Ovary (tissue), 9 donors: ENCODE data around the gene POC1B. TPM values are rescaled to one million over a fixed set of nuclear protein-coding genes. Genes with fewer than 3 reads are reported as not detected.

Experiments used
- DNase-seq, 5 donors: peaks; one replicate each; pipeline ENCODE4 v3.0.0-alpha.2; 2019 to 2020
- H3K27ac ChIP-seq, 2 donors: fragments of 200-600 bp; one replicate each; pipeline versions ENCODE4 v1.5.1 to v1.8.0; 2019 to 2022
- H3K27me3 ChIP-seq: fragments of 200-600 bp; one replicate; pipeline ENCODE4 v1.8.0; 2022
- H3K36me3 ChIP-seq: fragments of 200-600 bp; sonication (generic); one replicate; pipeline ENCODE4 v1.5.1; 2019
- H3K4me1 ChIP-seq: one replicate; pipeline ENCODE4 v1.8.1; 2013; ENCODE audit warnings: mild to moderate bottlenecking, moderate library complexity; ENCODE audit not compliant: insufficient read depth
- H3K4me3 ChIP-seq: fragments of 200-600 bp; sonication (generic); one replicate; pipeline ENCODE4 v1.5.1; 2017
- H3K9me3 ChIP-seq, 2 donors: fragments of 200-600 bp in 1 of 2; sonication (generic) in 1 of 2; one replicate each; pipeline versions ENCODE4 v1.5.1 to v1.8.1; 2013 to 2019; ENCODE audit warnings: mild to moderate bottlenecking in 1 of 2, moderate library complexity in 1 of 2
- EP300 ChIP-seq: sonication (generic); formaldehyde crosslinking; IDR thresholded peaks from one replicate; pipeline ENCODE4 v1.6.1; 2017; ENCODE audit warnings: antibody characterized with exemption
- POLR2A ChIP-seq: fragments of 450-650 bp; IDR thresholded peaks from one replicate; pipeline ENCODE4 v1.6.1; 2017; ENCODE audit warnings: antibody characterized with exemption, mild to moderate bottlenecking, moderate library complexity
- WGBS, 3 donors: extraction: QIAGEN DNeasy Blood & Tissue Kit in 1 of 3; methylation state at CpG; one replicate each; pipeline versions ENCODE4 v1.1.5 to v1.1.7; 2013 to 2017; 5-methylcytosine and 5-hydroxymethylcytosine counted together
- intact Hi-C, 4 donors: fragments of 100-400 bp; cut with DNase I; formaldehyde crosslinking; loops; one replicate each; pipeline versions ENCODE4 v1.11.0 to v1.15.1; 2022 to 2023
- polyA plus RNA-seq, 2 donors: library from polyadenylated mRNA; stranded (reverse); fragments of 200-250 nt in 1 of 2; fragments of 350-450 nt in 1 of 2; fragmentation: Illumina TruSeq in 1 of 2; extraction: RNeasy Lipid Tissue Mini Kit (QIAGEN cat#74804) in 1 of 2; gene quantifications; one replicate each; pipeline ENCODE4 v1.2.3, GENCODE V29; 2013 to 2014
- total RNA-seq, 7 donors: library from RNA; depleted of rRNA in 2 of 7; stranded (reverse); fragments of >200 nt in 2 of 7; fragmentation: NEBNext Ultra II Directional in 3 of 7; extraction: Animal tissue kit (Norgen Biotek cat#: 25700) in 3 of 7; gene quantifications; one replicate each; pipeline versions ENCODE4 v1.1.0 to v1.2.4, GENCODE V29; 2016 to 2023
- TF ChIP-seq, protein P1 (sequence below), 3 donors: fragments of 450-650 bp in 2 of 3; fragments of 200-600 bp in 1 of 3; IDR thresholded peaks; one replicate each; pipeline versions ENCODE4 v1.5.1 to v1.8.0; 2016 to 2022; ENCODE audit warnings: antibody characterized with exemption in 3 of 3, mild to moderate bottlenecking in 1 of 3
- donor health status: DM: no; HTN: no; CAD: no; lungs with moderate emphysema.
- donor health status: DM: no; HTN: no; CAD: no.
- donor health status: Bipolar disorder and iron deficiency.
- donor health status: DM: yes; HTN: yes; CAD: no.
- donor health status: DM: no; HTN: no; CAD: no.
- donor health status: DM: yes; HTN: yes; CAD: no.

Gene POC1B
- total and polyA plus RNA-seq, 9 donors = 8.5 to 29.2 (median 13.8) TPM

- Histone ChIP-seq H3K36me3 (no peaks in the 10 kb centered on the region), H3K27me3 (no peaks in the 10 kb centered on the region), H3K9me3 (no peaks in the 10 kb centered on the region), H3K27ac (no peak overlapping the region), H3K4me1 (peaks cover 3% of the 10 kb centered on the region), H3K4me3 (no peak overlapping the region)
- DNase-seq = no peak
- intact Hi-C loops = loop anchor here in 1 of 4 donors (5.0 kb wide), 1 partner anchor 560 kb away; no protein-coding TSS in a partner anchor
- 78 to 80% (median 79%) methylated on average over 4 of the region's 4 CpGs for WGBS, 3 donors
- TF ChIP-seq, protein P1, sequence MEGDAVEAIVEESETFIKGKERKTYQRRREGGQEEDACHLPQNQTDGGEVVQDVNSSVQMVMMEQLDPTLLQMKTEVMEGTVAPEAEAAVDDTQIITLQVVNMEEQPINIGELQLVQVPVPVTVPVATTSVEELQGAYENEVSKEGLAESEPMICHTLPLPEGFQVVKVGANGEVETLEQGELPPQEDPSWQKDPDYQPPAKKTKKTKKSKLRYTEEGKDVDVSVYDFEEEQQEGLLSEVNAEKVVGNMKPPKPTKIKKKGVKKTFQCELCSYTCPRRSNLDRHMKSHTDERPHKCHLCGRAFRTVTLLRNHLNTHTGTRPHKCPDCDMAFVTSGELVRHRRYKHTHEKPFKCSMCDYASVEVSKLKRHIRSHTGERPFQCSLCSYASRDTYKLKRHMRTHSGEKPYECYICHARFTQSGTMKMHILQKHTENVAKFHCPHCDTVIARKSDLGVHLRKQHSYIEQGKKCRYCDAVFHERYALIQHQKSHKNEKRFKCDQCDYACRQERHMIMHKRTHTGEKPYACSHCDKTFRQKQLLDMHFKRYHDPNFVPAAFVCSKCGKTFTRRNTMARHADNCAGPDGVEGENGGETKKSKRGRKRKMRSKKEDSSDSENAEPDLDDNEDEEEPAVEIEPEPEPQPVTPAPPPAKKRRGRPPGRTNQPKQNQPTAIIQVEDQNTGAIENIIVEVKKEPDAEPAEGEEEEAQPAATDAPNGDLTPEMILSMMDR (IDR thresholded peaks at IDR 0.05) = no peak
- TF ChIP-seq POLR2A (no peak), EP300 (no peak)
Measured at GRCh38 chr12:89547101-89547500, 21.3 kb upstream of the POC1B start.

GRCh38 chr12:89546151-89546550 is 20.3 kb upstream of the POC1B start:
- DNase-seq = no peak
- Histone ChIP-seq H3K36me3 (no peaks in the 10 kb centered on the region), H3K9me3 (no peaks in the 10 kb centered on the region), H3K4me1 (peaks cover 3% of the 10 kb centered on the region), H3K4me3 (no peak overlapping the region), H3K27me3 (no peaks in the 10 kb centered on the region), H3K27ac (no peak overlapping the region)
- TF ChIP-seq, protein P1 (IDR thresholded peaks at IDR 0.05) = no peak
- TF ChIP-seq POLR2A (no peak), EP300 (no peak)
- 82 to 89% (median 88%) methylated on average over 4 of the region's 4 CpGs for WGBS, 3 donors
- intact Hi-C loops = loop anchor here in 1 of 4 donors (5.0 kb wide), 1 partner anchor 561 kb away; no protein-coding TSS in a partner anchor

DNA sequence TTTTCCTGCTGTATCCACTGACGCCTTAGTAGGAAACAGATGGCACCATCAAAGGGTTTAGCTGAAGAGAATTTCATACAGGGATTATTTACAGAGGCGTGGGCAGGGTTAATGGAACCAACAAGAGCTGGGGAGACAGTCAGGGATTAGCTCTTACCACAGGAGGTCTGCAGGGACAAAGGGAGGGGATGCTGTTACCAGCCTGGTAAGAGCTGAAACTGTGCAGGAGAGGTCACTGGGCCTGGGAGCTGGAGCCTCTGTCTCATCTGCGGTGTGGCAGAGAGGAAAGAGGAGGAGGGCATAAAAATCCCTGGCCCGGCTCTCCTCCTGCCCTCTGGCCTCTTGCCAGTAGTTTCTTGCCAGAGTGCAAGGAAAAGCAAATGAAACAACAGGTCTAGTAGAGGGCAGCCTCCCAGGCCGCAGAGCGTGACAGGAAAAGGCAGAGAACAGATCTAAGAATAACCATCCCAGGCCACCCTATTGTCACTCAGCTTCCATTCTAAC is 18.9 kb upstream of the POC1B start:
- no peak overlapping the region for H3K27ac ChIP-seq
- TF ChIP-seq, protein P1 (IDR thresholded peaks at IDR 0.05) = no peak
- TF ChIP-seq POLR2A = no peak
- TF ChIP-seq EP300 = no peak
- H3K27me3 ChIP-seq = no peaks in the 10 kb centered on the region
- H3K4me1 ChIP-seq = peaks cover 3% of the 10 kb centered on the region
- no peaks in the 10 kb centered on the region for H3K9me3 ChIP-seq
- DNase-seq = peak in 3 of 5 donors; percentile 13 to 40 (median 31)
- 43 to 47% (median 45%) methylated on average over 6 of the region's 6 CpGs for WGBS, 3 donors
- intact Hi-C loops = loop anchor here in 1 of 4 donors (5.0 kb wide), 1 partner anchor 563 kb away; no protein-coding TSS in a partner anchor
- no peaks in the 10 kb centered on the region for H3K36me3 ChIP-seq
- H3K4me3 ChIP-seq = no peak overlapping the region

DNA sequence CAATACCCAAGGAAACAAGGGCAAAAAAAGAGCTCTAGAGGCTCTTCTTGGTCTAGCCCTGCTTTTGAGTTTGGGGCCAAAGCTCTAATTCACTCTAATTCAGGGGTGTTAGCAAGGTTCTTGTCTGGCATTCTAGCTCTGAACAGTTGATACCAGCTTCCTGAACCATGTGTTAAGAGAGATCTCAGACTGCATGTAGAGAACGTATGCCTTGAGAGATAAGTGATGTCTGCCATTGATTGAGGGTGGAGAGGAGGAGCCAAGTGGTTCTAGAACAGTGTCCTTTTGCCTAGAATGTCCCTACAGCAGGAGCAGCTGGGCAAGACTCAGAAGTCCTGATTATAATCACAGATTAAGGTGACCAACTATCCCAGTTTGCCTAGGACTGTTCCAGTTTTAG is 18.2 kb upstream of the POC1B start:
- H3K4me3 ChIP-seq = no peak overlapping the region
- DNase-seq = no peak
- intact Hi-C loops = no loop called here
- no peaks in the 10 kb centered on the region for H3K9me3 ChIP-seq
- H3K36me3 ChIP-seq = no peaks in the 10 kb centered on the region
- H3K27me3 ChIP-seq = no peaks in the 10 kb centered on the region
- H3K27ac ChIP-seq = no peak overlapping the region
- 86 to 94% (median 93%) methylated on average over 1 of the region's 1 CpG for WGBS, 3 donors
- peaks cover 3% of the 10 kb centered on the region for H3K4me1 ChIP-seq
- TF ChIP-seq POLR2A = no peak

GRCh38 chr12:89542912-89543592 is 17.2 kb upstream of the POC1B start:
- intact Hi-C loops = no loop called here

More at GRCh38 chr12:89542912-89543592, 17.2 kb upstream of the POC1B start:
- H3K4me3 ChIP-seq = no peak overlapping the region
- no peak for TF ChIP-seq EP300
- TF ChIP-seq, protein P1 (IDR thresholded peaks at IDR 0.05) = peak; percentile 45 to 72 (median 67)
- 18 to 22% (median 19%) methylated on average over 6 of the region's 6 CpGs for WGBS, 3 donors
- H3K27me3 ChIP-seq = no peaks in the 10 kb centered on the region
- H3K9me3 ChIP-seq = no peaks in the 10 kb centered on the region
- H3K27ac ChIP-seq = no peak overlapping the region
- no peaks in the 10 kb centered on the region for H3K36me3 ChIP-seq
- peak; percentile 33 to 66 (median 59) for DNase-seq
- H3K4me1 ChIP-seq = peaks cover 3% of the 10 kb centered on the region
